ENCODE results near the gene LUC7L3. TPM values are rescaled to one million over a fixed set of nuclear protein-coding genes. Genes with fewer than 3 reads are reported as not detected.
A peak's percentile ranks its signal among the peaks of the same experiment; 100 is the strongest.

The LUC7L3 gene
- total RNA-seq, 1 experiment from 2014 or later = 154 TPM

DNA sequence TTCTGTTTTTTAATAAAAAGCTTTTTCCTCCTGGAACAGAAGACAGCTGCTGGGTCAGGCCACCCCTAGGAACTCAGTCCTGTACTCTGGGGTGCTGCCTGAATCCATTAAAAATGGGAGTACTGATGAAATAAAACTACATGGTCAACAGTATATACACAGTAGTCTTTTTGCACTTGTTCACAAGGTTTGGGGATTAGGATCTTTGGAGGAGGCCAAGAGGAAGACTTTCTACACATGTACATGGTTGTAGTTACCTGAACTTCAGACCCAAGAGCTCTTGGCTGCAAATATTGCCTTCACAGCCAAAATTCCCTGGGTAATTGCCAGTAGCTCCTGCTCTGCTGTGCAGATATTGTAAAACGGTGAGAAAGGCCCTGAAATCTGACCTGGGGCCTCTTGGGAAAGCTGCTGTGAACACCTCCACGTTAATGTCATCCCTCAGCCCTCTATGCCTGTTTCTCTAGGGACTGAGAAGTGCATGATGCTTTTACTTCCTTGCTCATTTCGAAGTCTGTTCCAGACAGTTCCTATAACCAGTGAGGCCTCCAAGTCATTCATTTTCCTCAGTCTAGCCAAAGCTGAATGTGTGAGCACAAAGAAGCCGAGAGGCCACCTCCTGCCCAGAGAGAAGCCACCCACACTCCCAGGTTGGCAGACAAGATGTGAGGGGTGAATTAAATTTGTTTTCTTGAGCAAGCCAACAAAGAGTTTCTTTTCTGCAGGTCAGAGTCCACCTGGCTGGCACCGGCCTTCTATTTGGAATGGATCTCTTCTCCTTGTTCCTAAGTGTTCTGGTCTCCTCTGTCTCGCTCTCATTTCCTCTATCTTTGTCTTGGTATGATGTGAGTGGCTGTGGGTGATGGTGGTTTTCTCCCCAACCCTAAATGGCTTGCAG is 27.6 kb upstream of the LUC7L3 start:
- no peak overlapping the region for H3K9ac ChIP-seq (ENCODE audit: extremely low read depth, insufficient read length, low read length)
- no peak overlapping the region for H4K5ac ChIP-seq (ENCODE audit: insufficient read length, low read depth, low read length)
- H3K9me3 ChIP-seq (ENCODE audit: control insufficient read depth, low read depth, low read length) = no peaks in the 10 kb centered on the region
- no peak overlapping the region for H3K23ac ChIP-seq (ENCODE audit: insufficient read length, low read depth, low read length)
- H3K79me1 ChIP-seq (ENCODE audit: insufficient read depth, low read depth, low read length, poor library complexity, severe bottlenecking) = no peaks in the 10 kb centered on the region
- no peaks in the 10 kb centered on the region for H4K20me1 ChIP-seq (ENCODE audit: control insufficient read depth, insufficient read depth, insufficient read length)
- no peak overlapping the region for H3K14ac ChIP-seq (ENCODE audit: insufficient read depth, low read length)
- no peaks in the 10 kb centered on the region for H3K4me1 ChIP-seq (ENCODE audit: insufficient read depth, low read length)
- no peak overlapping the region for H4K8ac ChIP-seq (replicated peaks; ENCODE audit: insufficient read length, low read depth, low read length)
- H3K27me3 ChIP-seq (ENCODE audit: insufficient read depth, low read length) = no peaks in the 10 kb centered on the region
- no peak overlapping the region for H2AK5ac ChIP-seq (ENCODE audit: insufficient read length, low read length)
- no peak overlapping the region for H3K4ac ChIP-seq (ENCODE audit: low read depth, low read length)
- no peak overlapping the region for H3K56ac ChIP-seq (ENCODE audit: insufficient read length, low read depth, low read length)
- WGBS (ENCODE audit: extremely low coverage, insufficient read length, low lambda C conversion rate) = no CpG with 5 or more reads among the region's 6 CpGs
- no peaks in the 10 kb centered on the region for H3K79me2 ChIP-seq (ENCODE audit: insufficient read depth, low read length)
- Mint-ChIP-seq H3K4me1 (peaks cover 19 to 31% of the 10 kb centered on the region in 2 experiments), H3K27ac (peak overlapping the region in 1 of 3 experiments; percentile 25; a peak in 1 of 7 replicates), H3K27me3 (ENCODE audit: low read depth) (no peaks in the 10 kb centered on the region), H3K36me3 (ENCODE audit: insufficient read depth in 1 of 3, low read depth in 3 of 3) (peaks cover 11 to 42% (median 37%) of the 10 kb centered on the region in 3 experiments; a peak in 6 of 7 replicates), H3K4me3 (no peak overlapping the region), H3K9me3 (no peaks in the 10 kb centered on the region)
- DNase-seq = no peak
- no peak overlapping the region for H2BK15ac ChIP-seq (ENCODE audit: low read depth, low read length)
- H2AFZ ChIP-seq (ENCODE audit: low read length) = no peak overlapping the region
- no peak overlapping the region for H3K4me2 ChIP-seq (ENCODE audit: insufficient read depth, insufficient read length, low read length)
- H3K18ac ChIP-seq (ENCODE audit: insufficient read length, low read depth, low read length) = no peak overlapping the region
- H4K91ac ChIP-seq (ENCODE audit: insufficient read length, low read depth, low read length) = no peak overlapping the region
- no peak overlapping the region for H2BK5ac ChIP-seq (ENCODE audit: insufficient read length, low read length)
- no peak overlapping the region for H2BK12ac ChIP-seq (ENCODE audit: insufficient read length, low read depth, low read length)
- TF ChIP-seq, protein P1, sequence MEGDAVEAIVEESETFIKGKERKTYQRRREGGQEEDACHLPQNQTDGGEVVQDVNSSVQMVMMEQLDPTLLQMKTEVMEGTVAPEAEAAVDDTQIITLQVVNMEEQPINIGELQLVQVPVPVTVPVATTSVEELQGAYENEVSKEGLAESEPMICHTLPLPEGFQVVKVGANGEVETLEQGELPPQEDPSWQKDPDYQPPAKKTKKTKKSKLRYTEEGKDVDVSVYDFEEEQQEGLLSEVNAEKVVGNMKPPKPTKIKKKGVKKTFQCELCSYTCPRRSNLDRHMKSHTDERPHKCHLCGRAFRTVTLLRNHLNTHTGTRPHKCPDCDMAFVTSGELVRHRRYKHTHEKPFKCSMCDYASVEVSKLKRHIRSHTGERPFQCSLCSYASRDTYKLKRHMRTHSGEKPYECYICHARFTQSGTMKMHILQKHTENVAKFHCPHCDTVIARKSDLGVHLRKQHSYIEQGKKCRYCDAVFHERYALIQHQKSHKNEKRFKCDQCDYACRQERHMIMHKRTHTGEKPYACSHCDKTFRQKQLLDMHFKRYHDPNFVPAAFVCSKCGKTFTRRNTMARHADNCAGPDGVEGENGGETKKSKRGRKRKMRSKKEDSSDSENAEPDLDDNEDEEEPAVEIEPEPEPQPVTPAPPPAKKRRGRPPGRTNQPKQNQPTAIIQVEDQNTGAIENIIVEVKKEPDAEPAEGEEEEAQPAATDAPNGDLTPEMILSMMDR (conservative IDR thresholded peaks at IDR 0.05) = no peak
- H3T11ph ChIP-seq (ENCODE audit: low read length) = no peak overlapping the region
- H2BK120ac ChIP-seq (ENCODE audit: low read depth, low read length, poor library complexity, severe bottlenecking) = no peak overlapping the region
- no peaks in the 10 kb centered on the region for H3K23me2 ChIP-seq (ENCODE audit: insufficient read length, low read depth, low read length, poor library complexity, severe bottlenecking)
- H2BK20ac ChIP-seq (ENCODE audit: low read depth, low read length, poor library complexity, severe bottlenecking) = no peak overlapping the region
- no peak overlapping the region for H3K27ac ChIP-seq (ENCODE audit: insufficient read length, low read depth, low read length)
